K562 (cell line): ENCODE measurements around the gene PGK2. TPM values are rescaled to one million over a fixed set of nuclear protein-coding genes. Genes with fewer than 3 reads are reported as not detected.
A peak's percentile ranks its signal among the peaks of the same experiment; 100 is the strongest.

Source experiments
- ARID3A ChIP-seq: IDR thresholded peaks from 2 replicates; pipeline ENCODE4 v1.6.1; 2012; ENCODE audit warnings: low read depth, low read length, improper control_type of control experiment, borderline replicate concordance
- CGGBP1 ChIP-seq: fragments of 250-450 bp; sonication (Bioruptor Pico); IDR thresholded peaks from 2 replicates; pipeline ENCODE4 v1.9.0; 2021; ENCODE audit warnings: mild to moderate bottlenecking
- EP400 ChIP-seq: fragments of 450-650 bp; IDR thresholded peaks from 2 replicates; pipeline ENCODE4 v1.6.1; 2017; ENCODE audit warnings: antibody characterized with exemption, mild to moderate bottlenecking, moderate library complexity
- HNRNPL ChIP-seq: fragments of 200-400 bp; formaldehyde crosslinking; IDR thresholded peaks from 2 replicates; pipeline ENCODE4 v1.6.1; 2017; ENCODE audit warnings: low read depth, mild to moderate bottlenecking, low read length
- KLF13 ChIP-seq: fragments of 450-650 bp; IDR thresholded peaks from 2 replicates; pipeline ENCODE4 v1.6.1; 2016; ENCODE audit warnings: missing genetic modification characterization, low read depth, mild to moderate bottlenecking, missing compliant biosample characterization, moderate library complexity, borderline replicate concordance
- KLF16 ChIP-seq: IDR thresholded peaks from 2 replicates; pipeline ENCODE4 v1.6.1; 2016; ENCODE audit warnings: antibody characterized with exemption
- MAFG ChIP-seq: fragments of 450-650 bp; conservative IDR thresholded peaks from 2 replicates; pipeline ENCODE4 v1.6.1; 2016; ENCODE audit warnings: missing genetic modification characterization, missing compliant biosample characterization
- MCM2 ChIP-seq: fragments of 450-650 bp; IDR thresholded peaks from 2 replicates; pipeline ENCODE4 v1.6.1; 2017; ENCODE audit warnings: low read depth, mild to moderate bottlenecking
- MTA3 ChIP-seq: fragments of 450-650 bp; formaldehyde crosslinking; IDR thresholded peaks from 2 replicates; pipeline ENCODE4 v1.6.1; 2017; ENCODE audit warnings: mild to moderate bottlenecking, borderline replicate concordance
- NFRKB ChIP-seq: fragments of 450-650 bp; IDR thresholded peaks from 2 replicates; pipeline ENCODE4 v1.6.1; 2016; ENCODE audit warnings: low read depth
- PML ChIP-seq: IDR thresholded peaks from 2 replicates; pipeline ENCODE4 v1.6.1; 2012; ENCODE audit warnings: low read length, inconsistent platforms
- POLR2AphosphoS2 ChIP-seq: IDR thresholded peaks from 2 replicates; pipeline ENCODE4 v1.6.1; 2012; ENCODE audit warnings: low read length, improper control_type of control experiment
- POLR2H ChIP-seq: IDR thresholded peaks from 2 replicates; pipeline ENCODE4 v1.6.1; 2016; ENCODE audit warnings: missing genetic modification characterization, low read depth, mild to moderate bottlenecking, control low read depth, missing compliant biosample characterization, moderate library complexity
- SRF ChIP-seq, 2 experiments: fragments of 250-450, 450-650 bp in 1 of 2; sonication (Bioruptor Pico) in 1 of 2; sonication (generic) in 1 of 2; formaldehyde crosslinking; IDR thresholded peaks; 2 replicates each; pipeline versions ENCODE4 v1.5.0 to v1.5.1; 2020 to 2022; ENCODE audit warnings: mild to moderate bottlenecking in 1 of 2, missing genetic modification reagents in 1 of 2
- ZBTB33 ChIP-seq: sonication (generic); formaldehyde crosslinking; IDR thresholded peaks from 2 replicates; pipeline ENCODE4 v1.8.1; 2023; ENCODE audit warnings: mild to moderate bottlenecking, missing genetic modification reagents
- ZKSCAN8 ChIP-seq: fragments of 200-800 bp; sonication (Bioruptor generic); IDR thresholded peaks from 2 replicates; pipeline ENCODE4 v1.6.1; 2016; ENCODE audit warnings: missing genetic modification characterization, missing compliant biosample characterization
- ZNF324 ChIP-seq: fragments of 250-450 bp; sonication (Bioruptor Pico); IDR thresholded peaks from 2 replicates; pipeline ENCODE4 v1.4.0; 2020; ENCODE audit warnings: mild to moderate bottlenecking
- polyA plus RNA-seq, 8 experiments: library from polyadenylated mRNA; depleted of rRNA in 4 of 8; stranded (reverse) in 5 of 8; unstranded in 3 of 8; fragments of >200 nt; fragmentation: Nextera tagmentation in 2 of 8; fragmentation: Illumina TruSeq in 1 of 8; extraction: Ambion mirVana in 2 of 8; extraction: Trizol in 1 of 8; gene quantifications; 2 replicates each; pipeline versions ENCODE4 v1.2.1 to v1.2.3, GENCODE V29; 2011 to 2014; ENCODE audit warnings: inconsistent platforms in 1 of 8, missing spikeins in 1 of 8
- total RNA-seq, 7 experiments: library from RNA; depleted of rRNA in 6 of 7; stranded (reverse); fragments of >200 nt in 6 of 7; fragmentation: Illumina TruSeq in 2 of 7; extraction: Trizol in 2 of 7; gene quantifications; 2 replicates each; pipeline versions ENCODE4 v1.2.1 to v1.2.3, GENCODE V29; 2011 to 2021; ENCODE audit warnings: low replicate concordance in 1 of 7
- TF ChIP-seq, protein P1 (sequence below): fragments of 200-800 bp; sonication (Bioruptor generic); IDR thresholded peaks from 2 replicates; pipeline ENCODE4 v1.6.1; 2017; ENCODE audit warnings: missing genetic modification characterization, missing compliant biosample characterization
- TF ChIP-seq, protein P2 (sequence below): fragments of 450-650 bp; IDR thresholded peaks from 2 replicates; pipeline ENCODE4 v1.6.1; 2017; ENCODE audit warnings: antibody characterized with exemption
- TF ChIP-seq, protein P3 (sequence below), 2 experiments: fragments of 450-650 bp; IDR thresholded peaks; 2 replicates each; pipeline ENCODE4 v1.6.1; 2016

Gene PGK2
- total and polyA plus RNA-seq, 9 of the 15 experiments (the other 6 are each of a cell fraction or from before 2014, with no cell fraction given): not detected

GRCh38 chr6:49782293-49782692, 4.8 kb downstream of the PGK2 start (continued):
- TF ChIP-seq MAFG (tag) (no peak; the same call in 1 of the 2 replicates), POLR2AphosphoS2 (no peak), ZKSCAN8 (no peak), CGGBP1 (CRISPR knock-in tag) (no peak), MCM2 (no peak), POLR2H (no peak), ZNF324 (no peak), HNRNPL (no peak), SRF (CRISPR knock-in tag; IDR thresholded peaks at IDR 0.05) (no peak), PML (peak; percentile 71; the same call in 1 of the 2 replicates), ARID3A (0 out of 2 replicates have a peak, but pooled peaks have one; percentile 17), ZBTB33 (CRISPR knock-in tag) (no peak), KLF13 (tag) (no peak), MTA3 (no peak), EP400 (peak; percentile 30), KLF16 (peak; percentile 67; the same call in 1 of the 2 replicates), NFRKB (0 out of 2 replicates have a peak, but pooled peaks have one; percentile 23)
- TF ChIP-seq, protein P1, sequence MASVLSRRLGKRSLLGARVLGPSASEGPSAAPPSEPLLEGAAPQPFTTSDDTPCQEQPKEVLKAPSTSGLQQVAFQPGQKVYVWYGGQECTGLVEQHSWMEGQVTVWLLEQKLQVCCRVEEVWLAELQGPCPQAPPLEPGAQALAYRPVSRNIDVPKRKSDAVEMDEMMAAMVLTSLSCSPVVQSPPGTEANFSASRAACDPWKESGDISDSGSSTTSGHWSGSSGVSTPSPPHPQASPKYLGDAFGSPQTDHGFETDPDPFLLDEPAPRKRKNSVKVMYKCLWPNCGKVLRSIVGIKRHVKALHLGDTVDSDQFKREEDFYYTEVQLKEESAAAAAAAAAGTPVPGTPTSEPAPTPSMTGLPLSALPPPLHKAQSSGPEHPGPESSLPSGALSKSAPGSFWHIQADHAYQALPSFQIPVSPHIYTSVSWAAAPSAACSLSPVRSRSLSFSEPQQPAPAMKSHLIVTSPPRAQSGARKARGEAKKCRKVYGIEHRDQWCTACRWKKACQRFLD (CRISPR knock-in tag): no peak
- TF ChIP-seq, protein P2, sequence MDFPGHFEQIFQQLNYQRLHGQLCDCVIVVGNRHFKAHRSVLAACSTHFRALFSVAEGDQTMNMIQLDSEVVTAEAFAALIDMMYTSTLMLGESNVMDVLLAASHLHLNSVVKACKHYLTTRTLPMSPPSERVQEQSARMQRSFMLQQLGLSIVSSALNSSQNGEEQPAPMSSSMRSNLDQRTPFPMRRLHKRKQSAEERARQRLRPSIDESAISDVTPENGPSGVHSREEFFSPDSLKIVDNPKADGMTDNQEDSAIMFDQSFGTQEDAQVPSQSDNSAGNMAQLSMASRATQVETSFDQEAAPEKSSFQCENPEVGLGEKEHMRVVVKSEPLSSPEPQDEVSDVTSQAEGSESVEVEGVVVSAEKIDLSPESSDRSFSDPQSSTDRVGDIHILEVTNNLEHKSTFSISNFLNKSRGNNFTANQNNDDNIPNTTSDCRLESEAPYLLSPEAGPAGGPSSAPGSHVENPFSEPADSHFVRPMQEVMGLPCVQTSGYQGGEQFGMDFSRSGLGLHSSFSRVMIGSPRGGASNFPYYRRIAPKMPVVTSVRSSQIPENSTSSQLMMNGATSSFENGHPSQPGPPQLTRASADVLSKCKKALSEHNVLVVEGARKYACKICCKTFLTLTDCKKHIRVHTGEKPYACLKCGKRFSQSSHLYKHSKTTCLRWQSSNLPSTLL: no peak
- TF ChIP-seq, protein P3, sequence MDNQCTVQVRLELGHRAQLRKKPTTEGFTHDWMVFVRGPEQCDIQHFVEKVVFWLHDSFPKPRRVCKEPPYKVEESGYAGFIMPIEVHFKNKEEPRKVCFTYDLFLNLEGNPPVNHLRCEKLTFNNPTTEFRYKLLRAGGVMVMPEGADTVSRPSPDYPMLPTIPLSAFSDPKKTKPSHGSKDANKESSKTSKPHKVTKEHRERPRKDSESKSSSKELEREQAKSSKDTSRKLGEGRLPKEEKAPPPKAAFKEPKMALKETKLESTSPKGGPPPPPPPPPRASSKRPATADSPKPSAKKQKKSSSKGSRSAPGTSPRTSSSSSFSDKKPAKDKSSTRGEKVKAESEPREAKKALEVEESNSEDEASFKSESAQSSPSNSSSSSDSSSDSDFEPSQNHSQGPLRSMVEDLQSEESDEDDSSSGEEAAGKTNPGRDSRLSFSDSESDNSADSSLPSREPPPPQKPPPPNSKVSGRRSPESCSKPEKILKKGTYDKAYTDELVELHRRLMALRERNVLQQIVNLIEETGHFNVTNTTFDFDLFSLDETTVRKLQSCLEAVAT (IDR thresholded peaks at IDR 0.05): no peak
